ENCODE results near the gene DCC.

Gene DCC

GRCh38 chr18:52615321-52615720 lies 275.3 kb downstream of the DCC start:
- no peaks in the 10 kb centered on the region for H3K79me2 ChIP-seq (ENCODE audit: insufficient read depth, low read depth)
- H3K27ac ChIP-seq, result no peak overlapping the region
- H3K9ac ChIP-seq, result no peak overlapping the region
- no peaks in the 10 kb centered on the region for H3K4me1 ChIP-seq (ENCODE audit: low read depth, poor library complexity, severe bottlenecking)
- no peak overlapping the region for H2AFZ ChIP-seq (ENCODE audit: low read depth)
- no peaks in the 10 kb centered on the region for H3K27me3 ChIP-seq (ENCODE audit: insufficient read depth, low read depth)
- TF ChIP-seq CTCF (conservative IDR thresholded peaks at IDR 0.05; ENCODE audit: low read depth, low read length), result no peak
- H3K36me3 ChIP-seq (ENCODE audit: insufficient read depth), result no peaks in the 10 kb centered on the region
- H3K4me2 ChIP-seq, result no peak overlapping the region
- no peaks in the 10 kb centered on the region for H4K20me1 ChIP-seq (ENCODE audit: insufficient read depth)
- H3K4me3 ChIP-seq (IDR thresholded peaks at IDR 0.05; ENCODE audit: insufficient read depth, low read depth, low read length), result no peak overlapping the region

- no peak for TF ChIP-seq CTCF (conservative IDR thresholded peaks at IDR 0.05; ENCODE audit: low read depth, low read length)
- no peaks in the 10 kb centered on the region for H3K27me3 ChIP-seq (ENCODE audit: insufficient read depth, low read depth)
- H3K4me2 ChIP-seq, result no peak overlapping the region
- H3K9ac ChIP-seq, result no peak overlapping the region
- no peak overlapping the region for H3K4me3 ChIP-seq (IDR thresholded peaks at IDR 0.05; ENCODE audit: insufficient read depth, low read depth, low read length)
- H3K27ac ChIP-seq, result no peak overlapping the region
- H2AFZ ChIP-seq (ENCODE audit: low read depth), result no peak overlapping the region
- H3K79me2 ChIP-seq (ENCODE audit: insufficient read depth, low read depth), result no peaks in the 10 kb centered on the region
- no peaks in the 10 kb centered on the region for H3K4me1 ChIP-seq (ENCODE audit: low read depth, poor library complexity, severe bottlenecking)
- no peaks in the 10 kb centered on the region for H3K36me3 ChIP-seq (ENCODE audit: insufficient read depth)
- H4K20me1 ChIP-seq (ENCODE audit: insufficient read depth), result no peaks in the 10 kb centered on the region
Measured at GRCh38 chr18:52615943-52616342, 275.9 kb downstream of the DCC start.

GRCh38 chr18:52617931-52618330 lies 277.9 kb downstream of the DCC start:
- H3K4me1 ChIP-seq (ENCODE audit: low read depth, poor library complexity, severe bottlenecking), result no peaks in the 10 kb centered on the region
- H3K79me2 ChIP-seq (ENCODE audit: insufficient read depth, low read depth), result no peaks in the 10 kb centered on the region
- H3K9ac ChIP-seq, result no peak overlapping the region
- no peaks in the 10 kb centered on the region for H4K20me1 ChIP-seq (ENCODE audit: insufficient read depth)
- no peak overlapping the region for H3K4me3 ChIP-seq (IDR thresholded peaks at IDR 0.05; ENCODE audit: insufficient read depth, low read depth, low read length)
- H3K36me3 ChIP-seq (ENCODE audit: insufficient read depth), result no peaks in the 10 kb centered on the region
- no peaks in the 10 kb centered on the region for H3K27me3 ChIP-seq (ENCODE audit: insufficient read depth, low read depth)
- no peak overlapping the region for H3K4me2 ChIP-seq
- no peak overlapping the region for H3K27ac ChIP-seq
- no peak for TF ChIP-seq CTCF (conservative IDR thresholded peaks at IDR 0.05; ENCODE audit: low read depth, low read length)
- no peak overlapping the region for H2AFZ ChIP-seq (ENCODE audit: low read depth)

- no peaks in the 10 kb centered on the region for H3K36me3 ChIP-seq (ENCODE audit: insufficient read depth)
- H3K4me1 ChIP-seq (ENCODE audit: low read depth, poor library complexity, severe bottlenecking), result no peaks in the 10 kb centered on the region
- H3K4me3 ChIP-seq (IDR thresholded peaks at IDR 0.05; ENCODE audit: insufficient read depth, low read depth, low read length), result no peak overlapping the region
- H3K79me2 ChIP-seq (ENCODE audit: insufficient read depth, low read depth), result no peaks in the 10 kb centered on the region
- H3K27me3 ChIP-seq (ENCODE audit: insufficient read depth, low read depth), result no peaks in the 10 kb centered on the region
- no peak for TF ChIP-seq CTCF (conservative IDR thresholded peaks at IDR 0.05; ENCODE audit: low read depth, low read length)
- H4K20me1 ChIP-seq (ENCODE audit: insufficient read depth), result no peaks in the 10 kb centered on the region
- no peak overlapping the region for H2AFZ ChIP-seq (ENCODE audit: low read depth)
- H3K4me2 ChIP-seq, result no peak overlapping the region
- H3K9ac ChIP-seq, result no peak overlapping the region
- H3K27ac ChIP-seq, result no peak overlapping the region
Measured at GRCh38 chr18:52620926-52621439, 281.0 kb downstream of the DCC start.

Measured in KMS-11 (cell line).